Measurements from ENCODE around the gene USP20. TPM values are rescaled to one million over a fixed set of nuclear protein-coding genes. Genes with fewer than 3 reads are reported as not detected.
"Not testable (repeated sequence)": the region's sequence is repeated elsewhere in the genome, so short reads cannot be mapped to it uniquely, and the experiment has no call there.

The USP20 gene
- polyA plus RNA-seq, 1 of the 3 experiments (the other 2 are of a cell fraction) = 22.5 TPM

DNA sequence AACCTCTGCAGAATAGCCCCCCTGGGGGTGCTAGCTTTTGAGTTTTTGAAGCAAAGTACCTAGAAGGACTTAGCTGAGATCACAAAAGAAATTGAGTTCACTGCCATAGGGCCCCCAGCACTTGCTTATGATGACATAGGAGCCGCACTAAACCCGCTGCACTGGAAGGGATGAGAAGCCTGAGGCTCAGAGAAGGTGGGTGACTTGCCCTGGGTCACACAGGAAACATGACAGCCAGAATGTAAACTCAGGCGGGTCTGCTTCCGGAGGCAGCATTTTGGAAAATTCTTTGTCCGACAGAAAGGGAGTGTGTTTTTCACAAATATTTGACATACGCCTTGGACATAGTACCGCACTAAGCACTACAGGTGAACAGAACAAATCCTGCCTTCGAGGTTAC is 40.7 kb upstream of the USP20 start:
- Histone ChIP-seq H3K4me1 (ENCODE audit: control insufficient read depth in 1 of 2, insufficient read depth in 2 of 2, low read depth in 1 of 2, low read length in 1 of 2) (no peaks in the 10 kb centered on the region), H3K79me2 (ENCODE audit: insufficient read depth) (no peaks in the 10 kb centered on the region), H3K9me2 (no peaks in the 10 kb centered on the region), H3K9me3 (no peaks in the 10 kb centered on the region), H3F3A (replicated peaks; ENCODE audit: insufficient read depth) (no peaks in the 10 kb centered on the region), H3K36me3 (replicated peaks in 1 of 2; ENCODE audit: control insufficient read depth in 1 of 2, insufficient read depth in 2 of 2, low read length in 1 of 2) (no peaks in the 10 kb centered on the region), H3K27me3 (ENCODE audit: insufficient read depth) (no peaks in the 10 kb centered on the region; the same call in 1 of the 2 replicates), H3K9ac (no peak overlapping the region), H4K20me1 (ENCODE audit: insufficient read depth) (no peaks in the 10 kb centered on the region), H3K4me3 (ENCODE audit: low read depth in 2 of 2, low read length in 1 of 2) (no peak overlapping the region), H3K4me2 (no peak overlapping the region), H2AFZ (ENCODE audit: low read depth) (no peak overlapping the region), H3K27ac (ENCODE audit: low read depth in 2 of 2, low read length in 1 of 2) (no peak overlapping the region)
- no peak for DNase-seq
- POLR2A ChIA-PET = no interaction called here
- CTCF ChIA-PET = interaction anchor here (2.0 to 4.0 kb wide), 2 partner anchors 68 to 119 kb away, joined by 4 to 19 read pairs; no protein-coding TSS in a partner anchor
- 69% methylated on average over 8 of the region's 8 CpGs for WGBS (ENCODE audit: low lambda C conversion rate)
- no peak for TF ChIP-seq NRF1 (IDR thresholded peaks at IDR 0.05; ENCODE audit: low read depth, low read length)
- no peak for TF ChIP-seq RXRA (IDR thresholded peaks at IDR 0.05; ENCODE audit: borderline replicate concordance, low read depth)
- no peak for TF ChIP-seq POLR2AphosphoS5 (IDR thresholded peaks at IDR 0.05; ENCODE audit: low read depth, low read length)
- TF ChIP-seq GATA2 (CRISPR knock-in tag; IDR thresholded peaks at IDR 0.05) = no peak
- no peak for TF ChIP-seq MXI1 (IDR thresholded peaks at IDR 0.05; ENCODE audit: low read depth, low read length)

DNA sequence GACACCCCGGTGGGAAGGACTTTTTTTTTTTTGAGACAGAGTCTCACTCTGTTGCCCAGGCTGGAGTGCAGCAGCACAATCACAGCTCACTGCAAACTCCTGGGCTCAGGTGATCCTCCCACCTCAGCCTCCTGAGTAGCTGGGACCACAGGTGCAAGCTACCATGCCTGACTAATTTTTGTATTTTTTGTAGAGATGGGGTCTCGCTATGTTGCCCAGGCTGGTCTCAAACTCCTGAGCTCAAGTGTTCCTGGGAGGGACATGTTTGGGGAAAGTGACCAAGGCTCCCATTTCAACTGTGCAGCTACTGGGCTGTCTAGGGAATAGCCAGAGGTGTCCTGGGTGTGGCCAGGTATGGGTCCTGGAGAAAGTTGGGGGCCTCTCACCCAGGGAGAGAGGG is 39.2 kb upstream of the USP20 start:
- H3K4me2 ChIP-seq; H3K79me2 ChIP-seq (ENCODE audit: insufficient read depth); H3K36me3 ChIP-seq (replicated peaks in 1 of 2; ENCODE audit: control insufficient read depth in 1 of 2, insufficient read depth in 2 of 2, low read length in 1 of 2); H3K4me1 ChIP-seq (ENCODE audit: control insufficient read depth in 1 of 2, insufficient read depth in 2 of 2, low read depth in 1 of 2, low read length in 1 of 2); H3K27ac ChIP-seq (ENCODE audit: low read depth in 2 of 2, low read length in 1 of 2); H2AFZ ChIP-seq (ENCODE audit: low read depth); H3K9ac ChIP-seq; POLR2A ChIA-PET; DNase-seq; H3K9me2 ChIP-seq; H3K9me3 ChIP-seq; H4K20me1 ChIP-seq (ENCODE audit: insufficient read depth); H3K27me3 ChIP-seq (ENCODE audit: insufficient read depth); H3F3A ChIP-seq (replicated peaks; ENCODE audit: insufficient read depth); H3K4me3 ChIP-seq (ENCODE audit: low read depth in 2 of 2, low read length in 1 of 2): not testable (repeated sequence)
- CTCF ChIA-PET = interaction anchor here (2.0 to 4.0 kb wide), 2 partner anchors 69 to 121 kb away, joined by 4 to 19 read pairs; no protein-coding TSS in a partner anchor
- 39% methylated on average over 2 of the region's 2 CpGs for WGBS (ENCODE audit: low lambda C conversion rate)

DNA sequence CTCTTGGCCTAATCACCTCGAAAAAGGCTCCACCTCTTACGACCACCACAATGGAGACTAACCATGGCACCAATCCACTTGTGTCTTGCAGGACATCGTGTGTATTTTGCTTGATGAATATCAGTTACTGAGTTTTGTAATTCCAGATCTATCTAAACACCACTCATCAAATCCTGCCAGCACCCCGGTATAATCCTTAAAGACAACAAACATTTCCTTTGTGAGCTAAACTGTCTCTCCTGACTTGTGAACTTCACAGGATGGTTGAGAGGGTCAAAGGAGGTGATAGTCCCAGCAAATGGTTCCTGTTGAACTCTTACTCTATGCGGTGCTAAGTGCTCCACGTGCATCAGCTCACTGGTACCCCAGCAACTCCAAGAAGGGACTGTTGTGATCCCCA is 36.3 kb upstream of the USP20 start:
- TF ChIP-seq RXRA (IDR thresholded peaks at IDR 0.05; ENCODE audit: borderline replicate concordance, low read depth) = no peak
- no peak for TF ChIP-seq TAF1 (IDR thresholded peaks at IDR 0.05; ENCODE audit: borderline replicate concordance, low read depth, low read length)
- TF ChIP-seq RAD21 (IDR thresholded peaks at IDR 0.05; ENCODE audit: low read length) = no peak
- Histone ChIP-seq H3K79me2 (ENCODE audit: insufficient read depth) (peaks cover 6% of the 10 kb centered on the region), H3K4me1 (ENCODE audit: control insufficient read depth in 1 of 2, insufficient read depth in 2 of 2, low read depth in 1 of 2, low read length in 1 of 2) (peaks cover under 1 to 3% of the 10 kb centered on the region in 2 experiments; a peak in 2 of 4 replicates), H3K9me3 (no peaks in the 10 kb centered on the region), H3K4me3 (ENCODE audit: low read depth in 2 of 2, low read length in 1 of 2) (no peak overlapping the region), H3F3A (replicated peaks; ENCODE audit: insufficient read depth) (no peaks in the 10 kb centered on the region), H3K27ac (ENCODE audit: low read depth in 2 of 2, low read length in 1 of 2) (no peak overlapping the region), H3K4me2 (no peak overlapping the region), H3K27me3 (ENCODE audit: insufficient read depth) (no peaks in the 10 kb centered on the region), H3K9ac (no peak overlapping the region), H3K36me3 (replicated peaks in 1 of 2; ENCODE audit: control insufficient read depth in 1 of 2, insufficient read depth in 2 of 2, low read length in 1 of 2) (no peaks in the 10 kb centered on the region), H3K9me2 (no peaks in the 10 kb centered on the region), H2AFZ (ENCODE audit: low read depth) (no peak overlapping the region), H4K20me1 (ENCODE audit: insufficient read depth) (no peaks in the 10 kb centered on the region)
- ChIA-PET CTCF (interaction anchor here (1.2 to 2.2 kb wide), 4 partner anchors 9 to 156 kb away, joined by 3 to 8 read pairs (median 6); no protein-coding TSS in a partner anchor), POLR2A (no interaction called here)
- DNase-seq = no peak
- 51% methylated on average over 6 of the region's 6 CpGs for WGBS (ENCODE audit: low lambda C conversion rate)
